H1 (cell line): ENCODE data around the gene B3GAT1. TPM values are rescaled to one million over a fixed set of nuclear protein-coding genes. Genes with fewer than 3 reads are reported as not detected.

Source experiments
- EZH2 ChIP-seq: fragments of 200-600 bp; sonication (generic); IDR thresholded peaks from 2 replicates; pipeline ENCODE4 v1.7.1; 2012; ENCODE audit warnings: low read depth, mild to moderate bottlenecking, moderate library complexity, low read length, inconsistent platforms; ENCODE audit not compliant: severe bottlenecking
- PHF8 ChIP-seq: fragments of 200-600 bp; sonication (generic); conservative IDR thresholded peaks from 2 replicates; pipeline ENCODE4 v1.7.1; 2012; ENCODE audit warnings: low read depth, mild to moderate bottlenecking, inconsistent platforms, low read length, moderate library complexity
- RAD21 ChIP-seq, 2 experiments: IDR thresholded peaks in 1 of 2; conservative IDR thresholded peaks in 1 of 2; 2 replicates each; pipeline ENCODE4 v1.6.1; 2011; ENCODE audit warnings: low read depth in 2 of 2, low read length in 2 of 2, improper control_type of control experiment in 1 of 2, inconsistent platforms in 1 of 2, mild to moderate bottlenecking in 1 of 2, moderate library complexity in 1 of 2
- TAF7 ChIP-seq: optimal IDR thresholded peaks from 2 replicates; pipeline ENCODE3; 2011; ENCODE audit warnings: low read depth, mild to moderate bottlenecking, inconsistent platforms, low read length, moderate library complexity, borderline replicate concordance
- polyA plus RNA-seq, 7 experiments: library from polyadenylated mRNA; depleted of rRNA in 3 of 7; stranded (reverse) in 5 of 7; unstranded in 2 of 7; fragments of >200 nt in 5 of 7; fragments of 200-250 nt in 2 of 7; gene quantifications; 1 replicate in 5 of 7; 2 replicates in 1 of 7; 4 replicates in 1 of 7; pipeline versions ENCODE4 v1.2.1 to v1.2.3, GENCODE V29; 2011 to 2013; ENCODE audit warnings: missing spikeins in 2 of 7, mixed read lengths in 2 of 7
- total RNA-seq: library from RNA; stranded (reverse); fragmentation: NEBNext Ultra II Directional; extraction: Animal tissue kit (Norgen Biotek cat#: 25700); gene quantifications from 2 replicates; pipeline ENCODE4 v1.2.1, GENCODE V29; 2021

Gene B3GAT1
- total and polyA plus RNA-seq, 2 of the 8 experiments (the other 6 are each of a cell fraction or from before 2014, with no cell fraction given): 19.7 to 32.4 TPM

DNA sequence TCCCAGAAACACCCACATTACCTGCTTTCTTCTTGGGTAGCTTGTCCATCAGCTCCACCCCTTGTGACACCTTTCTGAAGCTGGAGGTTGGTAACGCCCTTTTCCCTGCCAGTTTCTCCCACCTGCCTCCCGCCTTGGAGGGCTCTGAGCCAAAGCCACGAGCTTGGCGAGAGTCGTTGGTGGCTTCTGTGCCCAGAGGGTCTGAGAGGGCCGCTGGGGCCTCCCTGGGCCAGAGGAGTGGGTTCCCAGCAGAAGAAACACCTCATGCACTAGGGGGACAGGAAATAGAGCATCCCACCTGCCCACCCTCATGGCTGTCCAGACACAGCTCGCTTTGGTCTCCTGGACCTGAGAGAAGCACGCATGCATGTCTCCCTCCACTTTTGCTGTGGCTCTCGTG, 37.9 kb downstream of the B3GAT1 start (continued):
- no peak for TF ChIP-seq TAF7
- no peak for TF ChIP-seq EZH2
- no peak for TF ChIP-seq PHF8
- TF ChIP-seq RAD21 (IDR thresholded peaks at IDR 0.05 in 1 of 2, conservative IDR thresholded peaks at IDR 0.05 in 1 of 2; ENCODE audit: low read depth in 2 of 2, low read length in 2 of 2): no peak
- TF ChIP-seq, all 59 proteins: peak for 0
